H9 (cell line): ENCODE results near the gene TTC28. TPM values are rescaled to one million over a fixed set of nuclear protein-coding genes. Genes with fewer than 3 reads are reported as not detected.

ENCODE experiments used
- DNase-seq: peaks from one replicate; pipeline ENCODE4 v3.0.0-alpha.2; 2017
- H2AFZ ChIP-seq: one replicate; pipeline ENCODE4 v1.6.1; 2013; ENCODE audit warnings: mild to moderate bottlenecking, low read length, control low read depth, moderate library complexity
- H2AK5ac ChIP-seq: 2 replicates; pipeline ENCODE4 v1.6.1; 2013; ENCODE audit warnings: low read length, control low read depth, mixed read lengths; ENCODE audit not compliant: insufficient read length
- H2BK120ac ChIP-seq: one replicate; pipeline ENCODE4 v1.6.1; 2013; ENCODE audit warnings: low read depth, mild to moderate bottlenecking, low read length, control low read depth, inconsistent platforms; ENCODE audit not compliant: poor library complexity, severe bottlenecking
- H2BK12ac ChIP-seq: 2 replicates; pipeline ENCODE4 v1.6.1; 2013; ENCODE audit warnings: low read length, control low read depth, mixed read lengths, low read depth; ENCODE audit not compliant: insufficient read length
- H2BK15ac ChIP-seq: 2 replicates; pipeline ENCODE4 v1.6.1; 2013; ENCODE audit warnings: low read depth, low read length, control low read depth
- H2BK20ac ChIP-seq: one replicate; pipeline ENCODE4 v1.6.1; 2013; ENCODE audit warnings: low read depth, mild to moderate bottlenecking, low read length, control low read depth, inconsistent platforms; ENCODE audit not compliant: poor library complexity, severe bottlenecking
- H2BK5ac ChIP-seq: 2 replicates; pipeline ENCODE4 v1.6.1; 2013; ENCODE audit warnings: low read length, control low read depth, mixed read lengths; ENCODE audit not compliant: insufficient read length
- H3K14ac ChIP-seq: 2 replicates; pipeline ENCODE4 v1.6.1; 2013; ENCODE audit warnings: low read length, control low read depth; ENCODE audit not compliant: insufficient read depth
- H3K18ac ChIP-seq: 2 replicates; pipeline ENCODE4 v1.6.1; 2013; ENCODE audit warnings: low read depth, mild to moderate bottlenecking, mixed read lengths, low read length, control low read depth; ENCODE audit not compliant: insufficient read length
- H3K23ac ChIP-seq: 2 replicates; pipeline ENCODE4 v1.6.1; 2013; ENCODE audit warnings: low read length, control low read depth, mixed read lengths, low read depth; ENCODE audit not compliant: insufficient read length
- H3K23me2 ChIP-seq: 2 replicates; pipeline ENCODE4 v1.6.1; 2013; ENCODE audit warnings: low read depth, mild to moderate bottlenecking, mixed read lengths, low read length, control low read depth; ENCODE audit not compliant: insufficient read length, poor library complexity, severe bottlenecking
- H3K27ac ChIP-seq: 2 replicates; pipeline ENCODE4 v1.5.1; 2013; ENCODE audit warnings: low read length, control low read depth, mixed read lengths, low read depth; ENCODE audit not compliant: insufficient read length
- H3K27me3 ChIP-seq: 2 replicates; pipeline ENCODE4 v1.6.1; 2013; ENCODE audit warnings: low read length, control low read depth, inconsistent platforms; ENCODE audit not compliant: insufficient read depth
- H3K4ac ChIP-seq: 2 replicates; pipeline ENCODE4 v1.6.1; 2013; ENCODE audit warnings: low read depth, mild to moderate bottlenecking, control low read depth, inconsistent platforms, low read length, moderate library complexity
- H3K4me1 ChIP-seq: 2 replicates; pipeline ENCODE4 v1.6.1; 2013; ENCODE audit warnings: low read length, control low read depth, inconsistent platforms; ENCODE audit not compliant: insufficient read depth
- H3K4me2 ChIP-seq: 2 replicates; pipeline ENCODE4 v1.6.1; 2013; ENCODE audit warnings: low read length, control low read depth, mixed read lengths; ENCODE audit not compliant: insufficient read length, insufficient read depth
- H3K56ac ChIP-seq: 2 replicates; pipeline ENCODE4 v1.6.1; 2013; ENCODE audit warnings: low read depth, mild to moderate bottlenecking, mixed read lengths, low read length, control low read depth; ENCODE audit not compliant: insufficient read length
- H3K79me1 ChIP-seq: 2 replicates; pipeline ENCODE4 v1.6.1; 2013; ENCODE audit warnings: low read depth, mild to moderate bottlenecking, moderate library complexity, low read length, control low read depth, inconsistent platforms; ENCODE audit not compliant: insufficient read depth, poor library complexity, severe bottlenecking
- H3K79me2 ChIP-seq: 2 replicates; pipeline ENCODE4 v1.6.1; 2013; ENCODE audit warnings: low read length, control low read depth, inconsistent platforms; ENCODE audit not compliant: insufficient read depth
- H3K9ac ChIP-seq: 2 replicates; pipeline ENCODE4 v1.6.1; 2013; ENCODE audit warnings: low read length, control low read depth, mixed read lengths; ENCODE audit not compliant: insufficient read length; ENCODE audit errors: extremely low read depth
- H3K9me3 ChIP-seq: one replicate; pipeline ENCODE4 v1.6.1; 2013; ENCODE audit warnings: low read depth, low read length, inconsistent platforms; ENCODE audit not compliant: control insufficient read depth
- H3T11ph ChIP-seq: one replicate; pipeline ENCODE4 v1.6.1; 2013; ENCODE audit warnings: mild to moderate bottlenecking, low read length, control low read depth, inconsistent platforms
- H4K20me1 ChIP-seq: one replicate; pipeline ENCODE4 v1.6.1; 2013; ENCODE audit not compliant: control insufficient read depth, insufficient read length, insufficient read depth
- H4K5ac ChIP-seq: 2 replicates; pipeline ENCODE4 v1.6.1; 2013; ENCODE audit warnings: low read depth, mild to moderate bottlenecking, mixed read lengths, low read length, control low read depth; ENCODE audit not compliant: insufficient read length
- H4K8ac ChIP-seq: replicated peaks from 2 replicates; pipeline ENCODE4 v1.6.1; 2013; ENCODE audit warnings: low read length, control low read depth, mixed read lengths, low read depth; ENCODE audit not compliant: insufficient read length
- H4K91ac ChIP-seq: 2 replicates; pipeline ENCODE4 v1.6.1; 2013; ENCODE audit warnings: low read depth, mild to moderate bottlenecking, moderate library complexity, mixed read lengths, low read length, control low read depth; ENCODE audit not compliant: insufficient read length
- H3K27ac Mint-ChIP-seq, 3 experiments: 2 replicates in 2 of 3; 3 replicates in 1 of 3; pipeline ENCODE4 v1.8.0; 2020 to 2021; ENCODE audit warnings: mixed read lengths in 3 of 3, mild to moderate bottlenecking in 1 of 3, moderate library complexity in 1 of 3
- H3K27me3 Mint-ChIP-seq: 2 replicates; pipeline ENCODE4 v1.8.0; 2021; ENCODE audit warnings: low read depth, mild to moderate bottlenecking, moderate library complexity, mixed read lengths
- H3K36me3 Mint-ChIP-seq, 3 experiments: 2 replicates in 2 of 3; 3 replicates in 1 of 3; pipeline ENCODE4 v1.8.0; 2020 to 2021; ENCODE audit warnings: low read depth in 3 of 3, mixed read lengths in 3 of 3; ENCODE audit not compliant: insufficient read depth in 1 of 3
- H3K4me1 Mint-ChIP-seq, 2 experiments: 2 replicates each; pipeline ENCODE4 v1.8.0; 2020; ENCODE audit warnings: mixed read lengths in 2 of 2
- H3K4me3 Mint-ChIP-seq, 2 experiments: 2 replicates in 1 of 2; 3 replicates in 1 of 2; pipeline ENCODE4 v1.8.0; 2020 to 2021; ENCODE audit warnings: mild to moderate bottlenecking in 2 of 2, mixed read lengths in 2 of 2, moderate library complexity in 1 of 2
- H3K9me3 Mint-ChIP-seq, 2 experiments: 2 replicates in 1 of 2; 3 replicates in 1 of 2; pipeline ENCODE4 v1.8.0; 2020; ENCODE audit warnings: mild to moderate bottlenecking in 2 of 2, mixed read lengths in 2 of 2, moderate library complexity in 1 of 2
- CTCF ChIP-seq: fragments of 200-600 bp; sonication (generic); conservative IDR thresholded peaks from 3 replicates; pipeline ENCODE4 v1.8.0; 2021; ENCODE audit warnings: antibody characterized with exemption, mild to moderate bottlenecking
- WGBS: extraction: QIAGEN DNeasy Blood & Tissue Kit; methylation state at CpG from one replicate; pipeline ENCODE4 v1.1.7; 2013; ENCODE audit warnings: missing lambda C conversion rate, low lambda C conversion rate, mixed read lengths; ENCODE audit not compliant: insufficient read length; ENCODE audit errors: extremely low coverage; 5-methylcytosine and 5-hydroxymethylcytosine counted together
- total RNA-seq: library from RNA; stranded (reverse); gene quantifications from 2 replicates; pipeline ENCODE4 v1.2.1, GENCODE V29; 2021

TTC28 gene
- total RNA-seq, 1 experiment from 2014 or later, result 13.6 TPM

- Histone ChIP-seq H2BK15ac (no peak overlapping the region), H2BK20ac (no peak overlapping the region), H3K4me2 (no peak overlapping the region), H2BK12ac (no peak overlapping the region), H2AFZ (no peak overlapping the region), H2AK5ac (no peak overlapping the region), H3K18ac (no peak overlapping the region), H4K8ac (no peak overlapping the region), H3K27ac (no peak overlapping the region), H3K23ac (no peak overlapping the region), H2BK120ac (no peak overlapping the region), H3K27me3 (no peaks in the 10 kb centered on the region), H4K5ac (no peak overlapping the region), H3K4ac (no peak overlapping the region), H2BK5ac (no peak overlapping the region), H3K79me2 (no peaks in the 10 kb centered on the region), H4K20me1 (no peaks in the 10 kb centered on the region), H3K56ac (no peak overlapping the region), H3K14ac (no peak overlapping the region; the same call in 1 of the 2 replicates), H3K79me1 (no peaks in the 10 kb centered on the region), H3K23me2 (no peaks in the 10 kb centered on the region), H3K9ac (no peak overlapping the region), H3K4me1 (peaks cover 3% of the 10 kb centered on the region; the same call in 1 of the 2 replicates), H3T11ph (no peak overlapping the region), H3K9me3 (no peaks in the 10 kb centered on the region), H4K91ac (no peak overlapping the region)
- Mint-ChIP-seq H3K4me1 (peaks cover 14 to 17% of the 10 kb centered on the region in 2 experiments), H3K4me3 (no peak overlapping the region), H3K27me3 (no peaks in the 10 kb centered on the region), H3K36me3 (no peaks in the 10 kb centered on the region; a peak in 1 of 7 replicates), H3K9me3 (no peaks in the 10 kb centered on the region), H3K27ac (no peak overlapping the region; a peak in 1 of 7 replicates)
- DNase-seq, result no peak
- WGBS, result no CpG with 5 or more reads among the region's 25 CpGs
- TF ChIP-seq CTCF, result no peak
Observed at GRCh38 chr22:27995801-27996528, 683.7 kb downstream of the TTC28 start.
